RPMI7951 (cell line): ENCODE results near the gene MACROH2A1. TPM values are rescaled to one million over a fixed set of nuclear protein-coding genes. Genes with fewer than 3 reads are reported as not detected.

Experiments
- DNase-seq: peaks from one replicate; pipeline ENCODE4 v3.0.0-alpha.2; 2012; ENCODE audit warnings: low read depth
- total RNA-seq: library from RNA; depleted of rRNA; stranded (reverse); fragments of >200 nt; shearing (Covaris generic); gene quantifications from 2 replicates; pipeline ENCODE4 v1.2.3, GENCODE V29; 2014; rRNA removed

Gene MACROH2A1
- 235 and 252 TPM in 2 replicates for total RNA-seq

GRCh38 chr5:135398855-135399793, at the start of gene MACROH2A1:
MACROH2A1 (minus strand) TSS chr5:135399231; CDS start chr5:135389093, 10,138 bp downstream.
- DNase-seq: peak; percentile 83

DNA sequence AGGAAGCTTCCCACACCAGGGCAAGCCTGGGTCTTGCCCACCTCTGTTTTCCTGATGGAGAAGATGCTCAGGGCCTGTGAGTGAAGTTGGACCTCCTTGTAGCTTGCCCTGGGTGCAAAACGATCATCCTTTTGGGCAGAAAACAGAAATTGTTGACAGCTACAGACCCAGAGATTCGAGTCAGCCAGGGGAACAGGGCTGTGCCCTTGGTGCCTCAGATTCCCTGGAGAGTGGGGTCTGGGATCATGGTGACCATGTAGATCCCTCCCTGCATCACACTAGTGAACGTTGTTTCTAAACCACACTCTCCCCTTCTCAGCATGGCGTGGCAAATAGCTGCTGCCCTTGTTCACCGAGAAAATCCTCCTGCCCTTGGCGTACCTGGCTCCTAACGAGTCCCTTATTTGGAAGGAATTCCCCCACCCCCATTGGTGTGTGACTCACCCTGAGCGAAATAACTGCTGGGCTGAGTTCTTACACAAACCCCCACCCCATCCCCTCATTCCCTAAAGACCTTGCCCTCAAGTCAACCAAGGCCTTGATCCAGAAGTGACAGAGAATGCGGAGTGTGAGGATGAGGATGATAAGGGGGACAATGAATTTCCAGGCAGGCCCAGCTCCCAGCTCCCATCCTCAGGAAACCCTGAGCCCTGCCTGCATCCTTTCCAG, 49.2 kb upstream of the MACROH2A1 start:
- DNase-seq: no peak

DNA sequence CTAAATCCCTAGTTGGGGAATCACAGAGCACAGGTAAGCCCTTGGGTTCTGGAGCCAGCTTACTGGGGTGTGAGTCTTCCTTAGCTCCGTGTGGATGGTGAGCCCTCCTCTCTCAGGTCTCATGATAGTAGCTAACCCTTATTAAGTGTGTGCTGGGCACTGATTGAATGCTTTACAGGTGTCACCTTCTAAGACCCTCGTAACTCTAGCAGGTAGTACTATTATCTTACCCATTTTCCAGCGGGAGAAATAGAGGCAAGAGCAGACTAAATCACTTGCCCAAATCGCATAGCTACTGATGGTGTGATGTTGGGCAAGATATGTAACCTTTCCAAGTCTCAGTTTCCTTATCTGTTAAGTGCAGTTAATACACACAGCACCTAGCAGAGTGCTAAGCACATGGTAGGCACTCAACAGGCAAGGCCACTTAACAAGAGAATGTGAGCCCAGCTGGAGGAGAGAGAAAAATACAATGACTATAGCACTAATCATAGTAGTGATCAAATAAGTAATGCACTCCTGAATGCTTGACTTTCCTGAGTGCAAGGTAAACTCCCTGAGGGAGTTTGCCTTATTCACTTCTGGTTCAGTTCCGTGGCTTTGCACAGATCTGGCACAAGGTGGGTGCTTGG, 48.4 kb upstream of the MACROH2A1 start, which contains the start of gene DCANP1:
Gene DCANP1, minus strand, starts transcription at position 51 of the 632 bp plus-strand sequence. CDS start 240 bp downstream, outside the sequence.
- DNase-seq: no peak

DNA sequence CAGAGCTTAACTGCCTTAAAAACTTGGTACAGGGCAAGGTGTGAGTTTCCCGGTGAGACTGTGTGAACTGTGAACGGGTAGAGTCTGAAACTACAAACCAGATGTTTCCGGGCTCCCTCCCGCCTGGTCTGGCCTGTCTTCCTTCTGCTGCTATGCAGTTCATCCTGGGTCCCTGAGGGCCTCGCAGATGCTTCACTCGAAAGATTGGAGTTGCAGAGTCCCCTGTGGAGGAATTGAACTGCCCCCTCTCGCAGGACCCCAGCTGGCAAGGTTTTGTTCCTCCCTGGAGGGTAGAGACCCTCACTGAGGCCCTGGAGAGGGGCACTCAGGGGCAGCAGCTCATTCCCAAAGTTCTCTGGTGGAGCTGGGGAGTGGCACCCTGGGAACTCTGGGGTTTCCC, 47.6 kb upstream of the MACROH2A1 start:
- DNase-seq: no peak

DNA sequence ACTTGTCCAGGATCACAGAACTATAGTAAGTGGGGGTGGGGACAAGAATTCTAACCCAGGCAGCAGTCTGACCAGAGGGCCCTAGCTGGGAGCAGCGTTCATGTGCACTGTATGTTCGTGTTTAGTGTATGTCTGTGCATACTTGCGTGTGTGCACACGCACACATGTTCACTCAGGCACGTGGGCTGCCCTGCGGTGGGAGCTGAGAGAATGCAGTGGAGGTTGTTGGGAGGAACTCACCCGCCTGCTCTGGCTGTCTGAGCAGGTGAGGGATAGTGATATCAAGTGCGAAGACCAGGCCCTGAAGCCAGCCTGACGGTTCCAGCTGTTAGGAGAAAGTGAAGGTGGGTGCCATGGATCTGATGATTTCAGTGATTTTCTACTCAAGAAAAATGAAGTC, 47.2 kb upstream of the MACROH2A1 start:
- DNase-seq: no peak

DNA sequence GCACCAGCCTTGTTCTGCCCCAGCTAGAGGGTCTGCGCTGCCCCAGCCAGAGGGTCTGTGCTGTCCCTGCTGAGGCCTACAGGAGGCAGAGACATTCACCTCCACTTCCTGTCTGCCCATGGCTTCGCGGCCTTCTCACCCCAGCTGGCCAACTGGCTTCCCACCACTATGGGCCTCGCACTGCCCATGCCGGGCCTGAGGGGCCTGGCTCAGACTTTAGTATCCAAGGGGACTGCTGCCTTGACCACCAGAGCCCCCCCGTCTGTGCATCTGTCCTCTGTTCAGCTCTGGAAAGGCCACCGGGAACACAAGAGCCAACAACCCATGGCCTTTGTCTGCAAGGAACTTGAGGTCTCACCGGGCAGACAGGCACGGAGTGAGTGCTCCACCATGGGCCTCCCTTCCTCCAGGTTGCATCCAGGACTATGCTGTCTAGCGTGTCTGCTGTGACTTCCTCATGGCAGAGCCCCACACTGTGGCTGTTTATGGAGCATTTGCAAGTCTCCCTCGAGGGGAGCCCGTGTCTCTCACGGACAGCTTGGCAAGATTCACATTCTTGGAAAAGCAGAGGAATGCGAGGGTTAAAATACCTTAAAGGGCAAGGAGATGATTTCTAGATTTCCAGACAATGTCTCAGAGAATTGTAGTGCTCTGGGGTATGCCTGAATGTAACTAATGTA, 46.4 kb upstream of the MACROH2A1 start:
- no peak for DNase-seq

DNA sequence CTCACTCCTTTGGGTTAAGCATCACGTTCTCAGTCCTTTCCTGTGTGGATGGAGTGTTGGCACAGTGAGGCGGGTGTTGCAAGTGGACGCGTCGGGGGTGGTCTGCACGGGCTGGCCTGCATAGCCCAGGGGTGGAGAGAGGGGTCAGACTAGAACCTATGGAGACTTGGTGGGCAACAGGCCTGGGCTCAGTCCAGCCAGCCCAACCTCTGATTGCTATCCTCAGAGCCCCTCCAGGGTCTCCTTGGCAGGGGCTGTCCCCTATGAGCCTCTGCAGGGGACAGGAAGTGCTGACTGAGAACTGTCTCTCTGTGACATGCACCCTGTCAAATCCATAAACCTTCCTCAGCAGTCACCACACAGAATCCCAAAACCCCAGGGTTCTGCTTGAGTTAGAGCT, 45.9 kb upstream of the MACROH2A1 start:
- DNase-seq: no peak

GRCh38 chr5:135444360-135444759, 45.3 kb upstream of the MACROH2A1 start:
- DNase-seq: no peak

- no peak for DNase-seq
Observed at GRCh38 chr5:135443161-135443960, 44.3 kb upstream of the MACROH2A1 start.

GRCh38 chr5:135442431-135443160, 43.6 kb upstream of the MACROH2A1 start:
- DNase-seq: no peak

DNA sequence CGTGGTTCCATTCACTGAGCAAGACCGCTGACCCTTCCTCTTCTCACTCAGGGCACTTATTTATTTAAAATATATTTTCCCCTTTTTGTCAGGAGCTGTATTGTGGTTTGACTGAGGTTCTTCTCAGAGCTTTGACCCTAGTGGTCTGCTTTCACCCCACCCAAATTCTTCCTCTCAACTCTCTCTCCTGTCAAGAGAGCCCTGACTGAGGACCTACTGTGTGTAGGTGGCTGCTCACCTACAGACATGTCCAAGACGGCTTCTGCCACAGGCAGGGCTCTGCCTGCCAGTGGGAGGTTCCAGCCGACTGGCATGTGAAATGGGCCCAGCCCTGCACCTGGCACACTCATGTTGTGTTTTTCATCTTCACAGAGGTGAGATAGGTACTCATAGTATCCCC, 42.9 kb upstream of the MACROH2A1 start:
- no peak for DNase-seq

- no peak for DNase-seq
Observed at GRCh38 chr5:135441350-135441831, 42.4 kb upstream of the MACROH2A1 start.

- DNase-seq: no peak
Observed at GRCh38 chr5:135440916-135441315, 41.9 kb upstream of the MACROH2A1 start.

DNA sequence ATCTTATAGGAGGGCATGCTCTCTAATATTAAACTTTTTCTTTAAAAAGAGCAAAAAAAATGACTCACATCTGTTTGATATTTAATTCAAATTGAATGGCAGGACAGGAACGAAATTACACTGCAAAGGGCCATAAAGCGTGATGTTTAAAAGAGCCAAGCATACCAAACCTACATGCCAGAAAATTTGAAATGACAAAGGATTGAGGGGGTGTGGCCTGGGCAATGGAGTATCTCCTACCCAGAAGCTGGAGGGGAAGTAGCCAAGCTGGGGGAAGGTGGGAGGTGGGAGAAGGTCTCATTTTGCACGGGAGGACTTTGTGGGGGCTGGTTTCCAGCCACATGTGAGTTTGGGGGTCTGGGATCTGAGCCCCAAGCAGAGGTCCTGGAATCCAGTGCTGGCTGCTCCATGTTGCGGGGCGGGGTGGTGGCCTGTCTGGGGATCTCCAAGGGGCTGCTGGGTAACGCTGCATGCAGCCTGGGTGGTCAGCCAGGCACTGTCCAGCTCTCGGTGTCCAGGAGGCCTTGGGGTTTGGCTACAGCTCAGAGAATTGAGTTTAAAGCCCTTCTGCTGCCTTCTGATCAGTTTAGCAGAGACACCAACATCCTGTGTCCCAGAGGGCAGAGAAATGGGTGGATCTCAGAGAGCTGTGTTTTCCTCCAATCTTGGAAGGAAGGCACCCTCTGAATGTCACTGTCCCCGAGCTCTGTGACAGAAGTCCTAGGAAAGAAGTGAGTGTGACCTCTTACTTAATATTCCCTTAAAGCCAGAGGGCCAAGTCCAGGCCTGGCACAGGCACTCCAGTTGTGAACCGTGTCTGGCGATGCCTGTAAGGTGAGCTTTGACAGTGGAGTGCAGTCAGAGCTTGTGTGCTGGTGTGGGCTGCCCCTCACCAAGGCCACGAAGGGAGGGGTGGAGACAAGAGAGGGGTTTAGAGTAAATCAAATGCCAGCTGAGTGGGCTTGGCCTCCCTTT, 40.5 kb upstream of the MACROH2A1 start:
- DNase-seq: no peak

GRCh38 chr5:135438636-135439221, 39.7 kb upstream of the MACROH2A1 start:
- DNase-seq: no peak

- DNase-seq: peak; percentile 97
Observed at GRCh38 chr5:135437796-135438560, 38.9 kb upstream of the MACROH2A1 start.

DNA sequence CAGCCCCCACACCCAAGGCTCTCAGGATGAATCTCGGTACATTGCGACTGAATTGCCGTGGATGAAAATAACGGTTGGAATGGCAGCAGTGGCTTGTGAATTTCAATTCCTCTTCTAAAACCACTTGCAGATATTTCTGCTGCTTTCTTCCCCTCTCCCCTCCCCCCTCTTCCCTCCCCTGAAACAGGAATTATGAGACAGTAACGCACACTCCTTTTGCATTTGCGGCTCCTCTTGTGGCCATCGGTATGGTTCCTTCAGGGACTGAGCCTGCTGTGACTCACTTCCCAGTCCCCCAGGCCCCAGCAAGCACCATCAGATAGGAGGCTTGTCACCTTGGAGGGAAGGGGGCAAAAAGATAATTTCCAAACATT, 38.4 kb upstream of the MACROH2A1 start:
- DNase-seq: peak; percentile 87
